GM21423 (cell line): ENCODE results near the gene PANK3.
"Not testable (repeated sequence)": the region's sequence is repeated elsewhere in the genome, so short reads cannot be mapped to it uniquely, and the experiment has no call there.

ENCODE experiments used
- ATAC-seq: cut with Tn5 transposase; IDR thresholded peaks from one replicate; pipeline ENCODE4 v1.9.1; 2021; ENCODE audit warnings: mild to moderate bottlenecking, moderate library complexity; ENCODE audit not compliant: unreplicated experiment

Gene PANK3

GRCh38 chr5:168553377-168554130 is 25.6 kb downstream of the PANK3 start:
- no peak for ATAC-seq

DNA sequence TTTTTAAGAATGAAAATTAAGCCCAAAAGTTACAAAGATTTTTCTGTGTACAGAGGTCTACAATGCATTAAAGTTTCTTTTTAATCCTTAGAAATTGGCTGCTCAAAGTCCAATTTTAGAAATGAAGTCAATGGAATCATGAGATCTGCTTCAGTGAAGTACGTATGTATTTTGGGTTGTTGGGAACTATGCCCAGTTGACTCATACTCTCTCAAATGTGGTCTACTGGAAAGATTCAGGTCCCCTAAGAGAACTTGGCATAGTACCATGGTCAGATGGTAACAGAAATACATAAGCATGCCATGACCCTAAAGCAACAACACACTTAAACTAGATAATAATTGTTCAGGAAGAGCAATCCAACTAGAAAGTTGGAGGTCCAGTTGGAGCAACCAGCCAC is 27.0 kb downstream of the PANK3 start:
- ATAC-seq: no peak

GRCh38 chr5:168550656-168551055 is 28.5 kb downstream of the PANK3 start:
- ATAC-seq: no peak

DNA sequence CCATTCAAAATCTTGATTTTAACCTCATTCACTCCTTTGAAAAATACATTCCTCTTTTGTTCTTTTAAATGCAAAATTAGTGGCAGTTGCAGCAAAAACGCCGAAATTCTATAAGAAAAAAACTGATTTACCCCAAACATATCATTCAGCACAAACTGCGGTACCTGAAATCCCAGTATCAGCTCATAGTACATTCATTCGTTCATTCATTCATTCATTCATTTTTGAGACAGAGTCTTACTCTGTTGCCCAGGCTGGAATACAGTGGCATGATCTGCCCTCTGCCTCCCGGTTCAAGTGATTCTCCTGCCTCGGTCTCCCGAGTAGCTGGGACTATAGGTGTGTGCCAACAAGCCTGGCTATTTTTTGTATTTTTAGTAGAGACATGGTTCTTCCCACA is 29.6 kb downstream of the PANK3 start:
- ATAC-seq: no peak

DNA sequence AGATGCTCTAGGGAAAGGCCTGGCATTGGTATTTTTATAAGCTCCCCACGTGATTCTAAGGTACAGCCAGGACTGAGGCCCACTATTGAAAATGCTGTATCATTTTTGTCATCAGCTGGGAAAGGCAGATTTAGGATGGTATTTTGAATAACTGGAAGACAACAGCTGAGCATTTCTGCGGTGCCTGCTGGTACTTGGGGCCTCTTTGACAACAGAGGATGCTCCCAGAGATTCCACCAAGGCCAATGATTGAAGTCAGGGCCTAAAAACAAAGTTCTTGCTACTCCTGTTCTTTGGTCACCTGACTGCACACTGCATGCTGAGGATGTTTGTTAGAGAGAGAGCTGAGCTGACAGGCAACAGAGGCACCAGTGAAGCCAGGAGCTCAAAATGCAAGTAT is 42.0 kb downstream of the PANK3 start:
- ATAC-seq: no peak

- ATAC-seq: not testable (repeated sequence)
Measured at GRCh38 chr5:168534351-168534750, 44.8 kb downstream of the PANK3 start.

DNA sequence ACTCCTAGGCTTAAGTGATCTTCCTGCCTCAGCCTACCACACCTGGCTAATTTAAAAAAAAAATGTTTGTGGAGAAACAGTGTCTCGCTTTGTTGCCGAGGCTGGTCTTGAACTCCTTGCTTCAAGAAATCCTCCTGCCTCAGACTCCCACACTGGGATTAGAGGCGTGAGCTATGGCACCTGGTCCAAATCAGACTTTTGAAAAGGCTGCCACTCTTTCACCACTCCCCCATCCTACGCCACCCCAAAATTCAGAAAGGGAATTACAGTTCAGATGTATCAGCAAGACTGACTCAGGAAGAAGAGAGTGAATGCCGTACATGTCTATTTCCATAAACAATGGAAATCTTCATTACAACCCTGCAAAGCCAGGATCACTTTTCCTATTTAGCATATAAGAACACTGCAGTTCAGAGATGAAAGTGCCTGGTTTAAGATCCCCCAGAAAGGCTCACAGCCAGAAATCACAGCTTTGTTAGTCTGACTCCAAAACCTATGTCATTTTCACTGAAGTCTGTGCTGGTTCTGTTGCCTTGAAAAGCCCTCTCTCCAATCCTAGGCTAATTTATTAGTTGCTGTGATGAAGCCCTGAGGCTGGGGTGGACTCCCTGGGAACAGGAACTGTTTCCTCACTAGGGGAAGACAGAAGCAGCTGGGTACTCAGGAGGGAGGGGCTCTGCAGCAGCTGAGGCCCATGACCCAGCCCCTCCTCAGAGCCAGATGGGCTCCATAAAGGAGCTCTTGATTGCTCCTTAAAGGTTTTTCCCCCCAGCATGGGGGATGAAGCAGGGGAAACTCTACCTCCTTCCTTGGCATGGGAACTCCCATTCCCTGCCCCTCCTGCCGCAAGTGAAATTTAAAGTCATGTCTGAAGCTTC is 46.9 kb downstream of the PANK3 start:
- ATAC-seq: no peak

- ATAC-seq: no peak
Measured at GRCh38 chr5:168531191-168531590, 48.0 kb downstream of the PANK3 start.

DNA sequence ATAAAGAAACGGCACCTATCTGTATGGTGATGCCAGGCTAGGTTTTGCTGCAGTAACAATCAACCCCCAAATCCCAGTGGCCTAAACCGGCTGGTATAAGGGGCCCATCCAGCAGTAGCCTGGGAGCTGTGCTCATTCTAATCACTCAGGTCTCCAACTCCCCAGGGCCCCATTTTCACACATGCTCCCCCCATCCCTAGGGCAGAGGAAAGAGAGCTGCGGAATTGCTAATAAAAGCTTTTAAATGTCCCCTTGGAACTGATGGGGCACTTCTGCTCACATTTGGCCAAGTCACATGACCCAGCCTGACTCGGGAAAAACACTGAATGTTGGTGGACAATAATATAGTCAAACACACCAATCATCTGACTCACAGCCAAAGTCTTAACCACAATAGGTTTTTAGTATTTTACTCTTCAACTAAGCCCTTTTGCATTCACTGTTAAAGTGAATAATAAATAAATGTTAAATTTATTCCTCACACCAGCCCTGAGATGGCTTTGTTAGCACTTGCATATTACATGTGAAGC is 48.5 kb downstream of the PANK3 start:
- no peak for ATAC-seq

GRCh38 chr5:168529374-168530234 is 49.6 kb downstream of the PANK3 start:
- ATAC-seq: no peak

DNA sequence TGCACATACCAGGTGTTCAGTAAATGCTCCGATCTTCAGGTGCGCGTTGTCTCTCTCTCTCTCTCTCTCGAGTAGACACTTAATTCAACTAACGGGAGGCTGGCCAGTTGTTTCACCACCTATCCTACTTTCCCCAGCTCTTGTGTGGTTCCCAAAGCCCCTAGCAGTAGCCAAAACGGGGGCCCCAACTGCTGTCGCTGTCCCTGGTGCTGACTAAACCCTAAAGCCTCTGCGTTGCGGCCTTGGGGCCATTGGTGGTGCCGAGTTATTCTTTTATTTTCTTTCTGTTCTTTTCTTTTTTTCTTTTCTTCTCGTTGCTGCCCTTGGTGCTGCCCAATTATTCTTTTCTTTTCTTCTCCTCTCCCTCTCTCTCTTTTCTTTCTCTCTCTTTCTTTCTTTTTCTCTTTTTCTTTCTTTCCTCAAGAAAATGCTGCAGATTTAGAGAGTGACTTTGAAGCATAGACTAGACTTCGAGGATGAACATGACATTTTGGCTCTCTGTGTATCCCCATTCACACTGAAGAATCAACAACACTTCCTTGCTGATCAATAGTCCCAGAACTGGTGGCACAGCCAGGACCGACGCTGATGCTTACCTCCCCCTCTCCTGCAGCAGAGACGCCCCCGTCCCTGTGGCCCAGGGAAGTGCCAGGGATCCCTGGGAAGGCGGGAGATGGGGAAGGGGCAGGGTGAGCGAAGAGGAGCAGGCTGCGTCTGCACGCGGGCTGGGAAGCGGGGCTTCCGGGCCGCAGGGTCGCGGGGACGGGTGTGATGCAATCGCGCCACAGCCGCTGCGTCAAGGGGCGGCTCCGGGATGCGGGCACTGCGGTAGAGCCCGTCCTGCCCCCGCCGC is 50.4 kb downstream of the PANK3 start, which contains the start of gene FBLL1:
Gene FBLL1 (plus strand): TSS at position 785 of the 853 bp plus-strand sequence. CDS start 200 bp downstream, outside the sequence.
- no peak for ATAC-seq

DNA sequence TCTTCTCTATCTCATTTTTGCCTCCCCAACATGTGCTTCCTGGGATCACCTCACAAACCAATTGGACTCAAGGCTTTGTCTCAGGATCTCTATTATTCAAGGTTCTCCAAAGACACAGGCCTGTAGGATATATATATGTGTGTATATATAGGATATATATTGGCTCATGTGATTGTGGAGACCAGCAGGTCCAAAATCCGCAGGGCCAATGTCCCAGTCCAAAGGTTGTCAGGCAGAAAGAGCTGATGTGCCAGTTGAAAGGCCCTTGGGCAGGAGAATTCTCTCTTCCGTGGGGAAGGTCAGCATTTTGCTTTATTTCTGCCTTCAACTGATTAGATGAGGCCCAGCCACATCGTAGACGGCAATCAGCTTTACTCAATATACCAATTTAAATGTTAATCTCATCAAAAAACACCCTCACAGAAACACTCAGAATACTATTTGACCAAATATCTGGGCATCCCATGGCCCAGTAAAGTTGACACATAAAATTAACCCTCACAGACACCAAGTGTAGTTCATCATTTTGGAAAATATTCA is 51.3 kb downstream of the PANK3 start:
- no peak for ATAC-seq

- no peak for ATAC-seq
Measured at GRCh38 chr5:168525856-168526255, 53.3 kb downstream of the PANK3 start.

DNA sequence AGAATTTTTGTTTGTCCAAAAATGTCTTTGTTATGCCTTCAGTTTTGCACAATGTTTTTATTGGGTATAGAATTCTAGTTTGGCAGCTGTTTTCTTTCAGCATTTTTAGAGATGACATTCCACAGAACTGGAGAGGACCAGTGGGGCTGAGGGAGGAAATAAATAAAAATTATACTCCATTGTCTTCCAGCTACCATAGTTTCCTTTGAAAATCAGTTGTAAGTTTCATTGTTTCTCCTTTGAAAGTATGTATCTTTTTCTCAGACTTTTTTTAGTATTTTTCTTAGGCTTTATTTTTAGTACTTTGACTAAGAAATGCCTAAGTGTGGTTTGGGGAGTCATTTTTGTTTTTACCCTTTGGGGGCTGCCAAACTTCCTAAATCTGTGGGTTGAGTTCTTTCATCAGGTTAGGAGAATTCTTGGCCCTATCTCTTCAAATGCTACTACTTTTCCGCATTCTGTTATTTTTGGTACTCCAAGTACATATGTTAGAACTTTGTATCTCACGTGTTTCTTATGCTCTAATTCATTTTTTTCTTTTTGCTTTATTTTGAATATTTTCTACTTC is 65.2 kb downstream of the PANK3 start:
- ATAC-seq: no peak

DNA sequence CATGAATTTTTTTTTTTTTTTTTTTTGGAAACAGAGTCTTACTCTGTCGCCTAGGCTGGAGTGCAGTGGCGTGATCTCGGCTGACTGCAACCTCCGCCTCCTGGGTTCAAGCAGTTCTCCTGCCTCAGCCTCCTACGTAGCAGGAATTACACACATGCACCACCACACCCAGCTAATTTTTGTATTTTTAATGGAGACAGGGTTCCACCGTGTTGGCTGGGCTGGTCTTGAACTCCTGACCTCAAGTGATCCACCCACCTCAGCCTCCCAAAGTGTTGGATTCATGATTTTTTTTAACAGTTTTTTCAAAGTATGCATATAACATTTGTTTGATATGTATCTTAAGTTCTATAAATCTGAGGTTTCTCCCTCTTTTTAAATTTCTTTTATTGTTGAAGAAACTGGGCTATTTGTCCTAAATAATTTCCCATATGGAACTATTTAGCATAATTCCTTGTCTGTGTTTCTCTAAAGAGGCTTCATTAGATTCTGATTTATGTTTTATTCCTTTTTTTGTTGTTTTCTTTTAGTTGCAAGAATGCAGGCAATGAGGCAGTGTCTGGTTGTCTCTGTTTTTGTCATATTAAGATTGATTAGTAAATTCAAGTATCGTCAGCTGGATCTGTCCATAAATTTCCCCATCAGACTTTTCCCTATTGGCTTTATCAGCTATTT is 76.5 kb downstream of the PANK3 start:
- ATAC-seq: no peak
